Activated CD4-positive, alpha-beta T cell treated with anti-CD3 and anti-CD28 coated beads, Interleukin-2, amount 50 U/mL, for 24 hours (primary cell): Measurements from ENCODE around the gene TAF11L14.
"Not testable (repeated sequence)": the region's sequence is repeated elsewhere in the genome, so short reads cannot be mapped to it uniquely, and the experiment has no call there.

Source experiments
- DNase-seq, 2 donors: peaks; one replicate each; pipeline ENCODE4 v3.0.0-alpha.2; 2020; ENCODE audit warnings: low read depth in 1 of 2, low spot score in 1 of 2

TAF11L14 gene

DNA sequence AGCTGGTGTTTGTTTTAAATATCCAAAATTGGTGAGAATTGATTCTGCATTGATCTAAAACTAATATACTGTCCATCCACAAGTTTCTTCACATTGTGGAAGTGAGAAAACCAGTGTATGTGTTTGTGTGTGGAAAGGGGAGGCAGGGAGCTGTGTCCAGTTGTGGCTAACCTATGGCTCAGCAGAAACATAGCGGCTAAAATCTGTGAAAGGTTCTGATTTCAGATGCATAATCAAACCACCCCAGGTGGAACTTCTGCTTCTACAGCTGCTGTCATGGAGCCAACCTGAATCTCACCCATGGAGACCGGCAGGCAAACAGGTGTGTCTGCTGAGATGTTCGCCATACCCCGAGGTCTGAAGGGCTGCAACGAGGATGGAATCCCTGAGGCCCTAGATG lies at the start of gene TAF11L14:
TAF11L14 (plus strand) TSS at position 301 of the 400 bp plus-strand sequence.
- DNase-seq = no peak

DNA sequence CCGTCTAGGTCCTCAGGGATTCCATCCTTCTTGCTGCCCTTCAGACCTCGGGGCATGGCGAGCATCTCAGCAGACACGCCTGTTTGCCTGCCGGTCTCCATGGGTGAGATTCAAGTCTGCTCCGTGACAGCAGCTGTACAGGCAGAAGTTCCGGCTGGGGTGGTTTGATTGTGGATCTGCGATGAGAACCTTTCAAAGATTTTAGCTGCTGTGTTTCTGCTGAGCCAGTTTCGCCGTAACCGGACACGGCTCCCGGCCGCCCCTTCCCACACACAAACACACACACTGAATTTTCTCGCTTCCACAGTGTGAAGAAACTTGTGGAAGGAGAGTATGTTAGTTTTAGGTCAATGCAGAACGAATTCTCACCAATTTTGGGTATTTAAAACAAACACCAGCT lies 48.6 kb upstream of the TAF11L14 start, which contains the start of gene TAF11L7:
TAF11L7 (minus strand) TSS at position 101 of the 400 bp plus-strand sequence.
- DNase-seq = not testable (repeated sequence)

DNA sequence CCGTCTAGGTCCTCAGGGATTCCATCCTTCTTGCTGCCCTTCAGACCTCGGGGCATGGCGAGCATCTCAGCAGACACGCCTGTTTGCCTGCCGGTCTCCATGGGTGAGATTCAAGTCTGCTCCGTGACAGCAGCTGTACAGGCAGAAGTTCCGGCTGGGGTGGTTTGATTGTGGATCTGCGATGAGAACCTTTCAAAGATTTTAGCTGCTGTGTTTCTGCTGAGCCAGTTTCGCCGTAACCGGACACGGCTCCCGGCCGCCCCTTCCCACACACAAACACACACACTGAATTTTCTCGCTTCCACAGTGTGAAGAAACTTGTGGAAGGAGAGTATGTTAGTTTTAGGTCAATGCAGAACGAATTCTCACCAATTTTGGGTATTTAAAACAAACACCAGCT lies 43.4 kb upstream of the TAF11L14 start, which contains the start of gene TAF11L8:
TAF11L8 (minus strand) TSS at position 101 of the 400 bp plus-strand sequence.
- not testable (repeated sequence) for DNase-seq

DNA sequence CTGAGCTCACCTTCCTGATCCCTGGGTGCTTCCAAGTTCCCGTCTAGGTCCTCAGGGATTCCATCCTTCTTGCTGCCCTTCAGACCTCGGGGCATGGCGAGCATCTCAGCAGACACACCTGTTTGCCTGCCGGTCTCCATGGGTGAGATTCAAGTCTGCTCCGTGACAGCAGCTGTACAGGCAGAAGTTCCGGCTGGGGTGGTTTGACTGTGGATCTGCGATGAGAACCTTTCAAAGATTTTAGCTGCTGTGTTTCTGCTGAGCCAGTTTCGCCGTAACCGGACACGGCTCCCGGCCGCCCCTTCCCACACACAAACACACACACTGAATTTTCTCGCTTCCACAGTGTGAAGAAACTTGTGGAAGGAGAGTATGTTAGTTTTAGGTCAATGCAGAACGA lies 40.0 kb upstream of the TAF11L14 start, which contains the start of gene TAF11L9:
TAF11L9 (minus strand) TSS at position 140 of the 400 bp plus-strand sequence.
- not testable (repeated sequence) for DNase-seq

DNA sequence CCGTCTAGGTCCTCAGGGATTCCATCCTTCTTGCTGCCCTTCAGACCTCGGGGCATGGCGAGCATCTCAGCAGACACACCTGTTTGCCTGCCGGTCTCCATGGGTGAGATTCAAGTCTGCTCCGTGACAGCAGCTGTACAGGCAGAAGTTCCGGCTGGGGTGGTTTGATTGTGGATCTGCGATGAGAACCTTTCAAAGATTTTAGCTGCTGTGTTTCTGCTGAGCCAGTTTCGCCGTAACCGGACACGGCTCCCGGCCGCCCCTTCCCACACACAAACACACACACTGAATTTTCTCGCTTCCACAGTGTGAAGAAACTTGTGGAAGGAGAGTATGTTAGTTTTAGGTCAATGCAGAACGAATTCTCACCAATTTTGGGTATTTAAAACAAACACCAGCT lies 36.5 kb upstream of the TAF11L14 start, which contains the start of gene TAF11L10:
TAF11L10 (minus strand) TSS at position 101 of the 400 bp plus-strand sequence.
- not testable (repeated sequence) for DNase-seq

DNA sequence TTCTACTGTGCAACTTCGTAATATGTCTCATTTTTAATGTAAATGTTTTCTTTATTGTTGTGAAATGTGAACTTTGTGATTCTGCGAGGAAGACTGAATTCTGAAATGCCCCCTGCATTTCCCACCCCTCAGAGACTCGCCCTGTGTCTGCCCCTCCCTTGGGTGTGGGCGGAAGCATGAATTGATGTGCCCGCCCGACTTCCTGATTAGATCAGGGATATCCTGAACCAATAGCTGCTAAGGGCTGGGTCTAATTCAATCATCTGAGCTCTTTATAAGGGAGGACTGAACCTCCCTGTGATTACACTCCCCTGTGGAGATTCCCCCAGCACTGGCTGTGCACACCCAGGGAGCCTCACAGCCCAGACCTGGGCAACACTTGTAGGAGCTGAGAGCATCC lies 30.4 kb upstream of the TAF11L14 start, which contains the start of gene TAF11L11:
TAF11L11 (plus strand) TSS at position 304 of the 400 bp plus-strand sequence.
- DNase-seq = not testable (repeated sequence)

DNA sequence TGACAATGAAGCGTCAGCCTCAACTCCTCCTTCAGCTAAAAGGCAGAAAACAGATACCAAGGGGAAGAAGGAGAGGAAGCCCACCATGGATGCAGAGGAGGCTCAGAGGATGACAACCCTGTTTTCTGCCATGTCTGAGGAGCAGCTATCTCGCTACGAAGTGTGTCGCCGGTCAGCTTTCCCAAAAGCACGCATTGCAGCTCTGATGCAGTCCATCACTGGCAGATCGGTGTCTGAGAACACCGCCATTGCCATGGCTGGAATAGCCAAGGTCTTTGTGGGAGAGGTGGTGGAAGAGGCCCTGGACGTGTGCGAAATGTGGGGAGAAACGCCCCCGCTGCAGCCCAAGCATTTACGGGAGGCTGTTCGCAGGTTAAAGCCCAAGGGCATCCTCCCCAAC lies 29.3 kb upstream of the TAF11L14 start:
- no peak for DNase-seq

DNA sequence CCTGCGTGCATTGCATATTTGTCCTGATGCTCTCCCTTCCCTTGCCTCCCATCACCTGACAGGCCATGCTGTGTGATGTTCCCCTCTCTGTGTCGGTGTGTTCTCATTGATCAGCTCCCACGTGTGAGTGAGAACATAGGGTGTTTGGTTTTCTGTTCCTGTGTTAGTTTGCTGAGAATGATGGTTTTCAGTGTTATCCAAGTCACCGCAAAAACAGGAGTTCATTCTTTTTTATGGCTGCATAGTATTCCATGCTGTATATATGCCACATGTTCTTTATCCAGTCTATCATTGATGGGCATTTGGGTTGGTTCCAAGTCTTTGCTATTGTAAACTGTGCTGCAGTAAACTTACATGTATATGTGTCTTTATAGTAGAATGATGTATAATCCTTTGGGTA lies 26.8 kb upstream of the TAF11L14 start:
- DNase-seq = not testable (repeated sequence)

DNA sequence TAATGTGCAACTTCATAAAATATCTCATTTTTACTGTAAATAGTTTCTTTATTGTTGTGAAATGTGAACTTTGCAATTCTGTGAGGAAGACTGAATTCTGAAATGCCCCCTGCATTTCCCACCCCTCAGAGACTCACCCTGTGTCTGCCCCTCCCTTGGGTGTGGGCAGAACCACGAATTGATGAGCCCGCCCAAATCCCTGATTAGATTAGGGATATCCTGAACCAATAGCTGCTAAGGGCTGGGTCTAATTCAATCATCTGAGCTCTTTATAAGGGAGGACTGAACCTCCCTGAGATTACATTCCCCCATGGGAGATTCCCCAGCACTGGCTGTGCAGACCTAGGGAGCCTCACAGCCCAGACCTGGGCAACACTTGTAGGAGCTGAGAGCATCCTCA lies 24.2 kb upstream of the TAF11L14 start, which contains the start of gene TAF11L12:
TAF11L12 (plus strand) TSS at position 301 of the 400 bp plus-strand sequence.
- not testable (repeated sequence) for DNase-seq

DNA sequence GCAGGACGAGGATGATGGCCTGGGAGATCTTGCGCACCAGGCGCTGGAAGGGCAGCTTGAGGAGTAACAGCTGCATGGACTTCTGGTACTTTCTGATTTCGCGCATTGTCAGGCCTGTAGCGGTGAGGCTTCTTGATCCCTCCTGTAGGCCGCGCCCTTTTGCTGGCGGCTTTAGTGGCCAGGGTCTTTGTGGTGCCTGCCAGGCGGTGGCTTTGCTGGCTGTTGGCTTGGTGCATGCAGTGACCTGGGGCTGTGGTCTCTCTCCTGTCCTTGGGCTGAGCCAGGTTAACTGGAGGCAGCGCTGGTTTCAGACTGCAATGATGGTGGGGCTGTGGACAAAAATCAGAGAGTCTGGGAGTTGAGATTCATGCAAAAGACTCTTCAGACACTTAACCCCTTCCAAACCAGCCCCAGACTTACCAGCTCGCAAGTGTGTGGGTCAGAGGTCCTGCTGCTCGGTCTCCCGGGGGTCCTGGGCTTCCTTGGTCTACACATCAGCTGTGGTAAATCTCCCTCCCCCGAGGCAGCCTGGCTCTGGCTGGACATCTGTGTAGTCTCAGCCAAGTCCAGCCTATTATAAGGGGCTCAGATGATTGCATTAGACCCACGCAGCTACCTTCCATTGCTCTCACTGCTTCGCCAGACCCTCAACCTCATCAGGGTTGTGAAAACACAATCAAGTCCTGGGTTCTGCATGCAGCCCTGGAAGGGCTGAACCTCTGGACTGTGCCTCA lies 19.2 kb upstream of the TAF11L14 start:
- no peak for DNase-seq

DNA sequence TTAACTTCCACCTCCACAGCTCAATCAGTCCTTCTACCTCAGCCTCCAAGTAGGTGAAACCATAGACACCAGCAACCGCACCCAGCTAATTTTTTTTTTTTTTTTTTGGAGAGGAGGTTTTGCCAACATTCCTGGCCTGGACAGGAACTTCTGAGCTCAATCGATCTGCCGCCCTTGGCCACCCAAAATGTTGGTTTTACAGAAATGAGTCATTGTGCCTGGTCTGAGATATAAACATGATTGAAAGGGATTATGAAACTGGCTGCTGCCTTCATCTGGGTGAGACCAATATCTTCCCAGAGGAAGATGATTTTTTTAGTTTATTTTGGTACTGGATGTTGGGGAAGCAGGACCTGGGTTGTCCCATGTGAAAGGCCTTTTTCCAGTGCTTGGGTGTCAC lies 14.9 kb upstream of the TAF11L14 start:
- no peak for DNase-seq

DNA sequence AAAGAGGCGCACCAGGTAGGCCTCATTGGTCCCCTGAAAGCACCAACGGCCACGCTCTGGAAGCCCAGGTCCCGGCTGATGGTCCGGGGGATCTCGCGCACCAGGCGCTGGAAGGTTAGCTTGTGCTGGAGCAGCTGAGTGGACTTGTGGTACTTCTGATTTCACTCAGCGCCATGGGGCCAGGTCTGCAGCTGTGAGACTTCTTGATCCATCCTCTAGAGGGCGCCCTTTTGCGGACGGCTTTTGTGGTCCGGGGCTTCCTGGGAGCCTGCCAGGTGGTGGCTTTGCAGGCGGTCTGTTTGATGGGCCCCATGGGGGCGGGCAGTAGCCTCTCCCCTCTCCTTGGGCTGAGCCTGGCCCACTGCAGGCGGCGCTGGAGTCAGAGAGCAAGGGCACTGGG lies 13.6 kb upstream of the TAF11L14 start:
- DNase-seq = no peak

DNA sequence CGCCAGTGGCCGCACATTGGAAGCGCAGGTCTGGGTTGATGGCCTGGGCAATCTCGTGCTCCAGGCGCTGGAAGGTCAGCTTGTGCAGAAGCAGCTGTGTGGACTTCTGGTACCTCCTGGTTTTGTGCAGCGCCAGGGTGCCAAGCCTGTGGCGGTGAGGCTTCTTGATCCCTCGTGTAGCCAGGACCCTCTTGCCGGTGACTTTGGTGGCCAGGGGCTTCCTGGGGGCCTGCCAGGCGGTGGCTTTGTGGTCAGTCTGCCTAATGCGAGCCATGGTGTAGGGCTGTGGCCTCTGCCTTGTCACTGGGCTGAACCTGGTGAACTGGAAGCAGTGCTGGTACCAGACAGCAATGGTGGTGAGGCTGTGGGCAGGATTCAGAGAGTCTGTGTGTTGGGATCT lies 8.6 kb upstream of the TAF11L14 start:
- no peak for DNase-seq

DNA sequence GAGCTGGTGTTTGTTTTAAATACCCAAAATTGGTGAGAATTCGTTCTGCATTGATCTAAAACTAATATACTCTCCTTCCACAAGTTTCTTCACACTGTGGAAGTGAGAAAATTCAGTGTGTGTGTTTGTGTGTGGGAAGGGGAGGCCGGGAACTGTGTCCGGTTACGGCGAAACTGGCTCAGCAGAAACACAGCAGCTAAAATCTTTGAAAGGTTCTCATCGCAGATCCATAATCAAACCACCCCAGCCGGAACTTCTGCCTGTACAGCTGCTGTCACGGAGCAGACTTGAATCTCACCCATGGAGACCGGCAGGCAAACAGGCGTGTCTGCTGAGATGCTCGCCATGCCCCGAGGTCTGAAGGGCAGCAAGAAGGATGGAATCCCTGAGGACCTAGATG lies 2.5 kb upstream of the TAF11L14 start, which contains the start of gene TAF11L13:
TAF11L13 (plus strand) TSS at position 301 of the 400 bp plus-strand sequence.
- not testable (repeated sequence) for DNase-seq

DNA sequence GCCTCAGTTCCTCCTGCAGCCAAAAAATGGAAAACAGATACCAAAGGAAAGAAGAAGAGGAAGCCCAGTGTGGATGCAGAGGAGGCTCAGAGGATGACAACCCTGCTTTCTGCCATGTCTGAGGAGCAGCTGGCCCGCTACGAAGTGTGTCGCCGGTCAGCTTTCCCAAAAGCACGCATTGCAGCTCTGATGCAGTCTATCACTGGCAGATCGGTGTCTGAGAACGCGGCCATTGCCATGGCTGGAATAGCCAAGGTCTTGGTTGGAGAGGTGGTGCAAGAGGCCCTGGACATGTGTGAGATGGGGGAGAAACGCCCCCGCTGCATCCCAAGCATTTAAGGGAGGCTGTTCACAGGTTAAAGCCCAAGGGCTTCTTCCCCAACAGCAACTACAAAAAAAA lies 15.0 kb downstream of the TAF11L14 start:
- DNase-seq = not testable (repeated sequence)

DNA sequence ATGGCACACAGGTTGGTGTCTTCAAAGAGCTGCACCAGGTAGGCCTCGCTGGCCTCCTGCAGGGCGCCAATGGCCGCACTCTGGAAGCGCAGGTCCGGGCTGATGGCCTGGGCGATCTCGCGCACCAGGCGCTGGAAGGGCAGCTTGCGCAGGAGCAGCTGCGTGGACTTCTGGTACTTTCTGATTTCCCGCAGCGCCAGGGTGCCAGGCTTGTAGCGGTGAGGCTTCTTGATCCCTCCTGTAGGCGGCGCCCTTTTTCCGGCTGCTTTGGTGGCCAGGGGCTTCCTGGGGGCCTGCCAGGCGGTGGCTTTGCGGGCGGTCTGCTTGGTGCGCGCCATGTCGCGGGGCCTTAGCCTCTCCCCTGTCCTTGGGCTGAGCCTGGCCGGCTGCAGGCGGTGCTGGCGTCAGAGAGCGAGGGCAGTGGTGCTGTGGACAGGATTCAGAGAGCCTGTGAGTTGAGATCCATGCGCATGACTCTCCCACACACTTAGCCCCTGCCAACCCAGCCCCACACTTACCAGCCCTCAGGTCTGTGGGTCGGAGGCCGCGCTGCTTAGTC lies 21.0 kb downstream of the TAF11L14 start:
- DNase-seq = not testable (repeated sequence)

DNA sequence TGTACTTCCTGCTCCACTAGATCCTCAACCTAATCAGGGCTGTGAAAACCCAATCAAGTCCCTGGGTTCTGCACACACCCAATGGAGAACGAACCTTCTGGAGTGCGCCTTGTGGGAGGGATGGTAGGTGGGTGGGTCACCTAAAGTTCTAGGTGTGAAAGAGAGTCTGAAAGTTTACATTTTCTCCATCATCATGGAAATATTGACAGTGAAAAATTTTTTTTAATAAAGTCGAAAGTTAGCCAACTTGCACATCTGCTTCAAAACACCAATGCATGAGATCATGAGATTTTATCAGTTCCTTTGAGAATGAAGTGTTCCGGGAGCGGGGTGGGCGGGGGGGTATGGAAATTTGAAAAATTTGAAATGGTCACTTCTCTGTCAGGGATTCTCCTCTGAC lies 21.7 kb downstream of the TAF11L14 start:
- no peak for DNase-seq

DNA sequence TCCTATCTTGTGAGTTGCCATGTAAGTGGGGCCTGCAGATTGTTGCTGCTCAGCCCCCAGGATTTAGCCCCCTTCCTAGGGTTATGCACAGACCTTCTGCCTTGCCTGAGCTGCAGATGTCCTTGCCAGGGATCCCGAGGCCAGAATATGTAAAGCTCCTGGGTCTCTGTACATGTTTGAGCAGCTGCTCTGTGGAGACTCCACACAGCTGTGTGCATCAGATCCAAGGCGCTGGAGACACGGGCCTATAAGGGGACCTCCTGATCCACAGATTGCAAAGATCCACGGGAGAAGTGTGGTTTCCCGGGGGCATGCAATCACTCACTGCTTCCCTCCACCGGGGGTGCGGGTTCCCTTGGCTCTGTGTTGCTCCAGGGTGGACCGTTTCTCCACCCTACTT lies 28.9 kb downstream of the TAF11L14 start:
- DNase-seq = no peak

DNA sequence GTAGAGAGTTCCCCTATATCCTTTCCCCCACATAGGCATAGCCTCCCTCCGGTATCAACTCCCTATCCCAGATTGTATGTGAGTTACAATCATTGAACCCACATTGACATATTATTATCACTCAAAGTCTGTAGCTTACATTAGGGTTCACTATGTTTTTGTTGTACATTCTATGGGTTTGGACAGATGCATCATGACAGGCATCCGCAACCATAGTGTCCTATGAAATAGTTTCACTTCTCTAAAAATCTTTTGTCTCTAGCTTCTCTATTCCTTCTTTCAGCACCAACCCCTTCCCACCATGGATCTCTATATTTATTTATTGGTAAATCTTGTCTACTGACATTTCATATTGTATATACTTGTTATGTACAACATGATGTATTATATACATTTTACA lies 31.6 kb downstream of the TAF11L14 start:
- no peak for DNase-seq

DNA sequence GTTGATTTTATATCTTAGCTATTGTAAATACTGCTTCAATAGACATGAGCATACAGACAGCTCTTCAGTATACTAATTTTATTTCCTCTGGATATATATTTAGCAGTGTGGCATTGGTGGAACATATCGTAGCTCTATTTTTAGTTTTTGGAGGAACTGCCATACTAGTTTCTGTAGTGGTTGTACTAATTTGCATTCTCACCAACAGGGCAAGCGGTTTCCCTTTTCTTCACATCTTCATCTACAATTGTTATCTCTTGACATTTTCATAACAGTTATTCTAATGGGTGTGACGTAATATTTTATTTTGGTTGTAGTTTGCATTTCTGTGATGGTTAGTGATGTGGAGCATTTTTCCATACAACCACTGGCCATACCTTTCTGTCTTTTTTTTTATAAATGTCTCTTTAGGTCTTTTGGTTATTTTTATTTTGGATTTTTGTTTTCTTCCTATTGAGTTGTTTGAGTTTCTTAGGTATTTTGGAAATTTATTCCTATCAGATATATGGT lies 32.5 kb downstream of the TAF11L14 start:
- no peak for DNase-seq

DNA sequence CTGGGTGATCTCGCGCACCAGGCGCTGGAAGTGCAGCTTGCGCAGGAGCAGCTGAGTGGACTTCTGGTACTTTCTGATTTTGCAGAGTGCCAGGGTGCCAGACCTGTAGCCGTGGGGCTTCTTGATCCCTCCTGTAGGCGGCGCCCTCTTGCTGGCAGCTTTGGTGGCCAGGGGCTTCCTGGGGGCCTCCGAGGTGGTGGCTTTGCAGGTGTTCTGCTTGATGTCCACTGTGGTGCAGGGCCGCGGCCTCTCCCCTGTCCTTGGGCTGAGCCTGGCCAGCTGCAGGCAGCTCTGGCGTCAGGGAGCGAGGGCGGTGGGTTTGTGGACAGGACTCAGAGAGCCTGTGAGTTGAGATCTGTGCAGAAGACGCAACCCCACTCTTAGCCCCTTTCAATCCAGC lies 36.1 kb downstream of the TAF11L14 start:
- DNase-seq = no peak
